ENCODE results near the gene BSN.

BSN gene

GRCh38 chr3:49719214-49719884, 165.1 kb downstream of the BSN start, which contains the start of gene AMIGO3:
AMIGO3 (minus strand) TSS chr3:49719684; CDS start chr3:49719465, 219 bp downstream.
- peak; percentile 85 for DNase-seq
